ENCODE measurements around the gene KLK5.
"Not testable (repeated sequence)": the region's sequence is repeated elsewhere in the genome, so short reads cannot be mapped to it uniquely, and the experiment has no call there.

Gene KLK5, protein sequence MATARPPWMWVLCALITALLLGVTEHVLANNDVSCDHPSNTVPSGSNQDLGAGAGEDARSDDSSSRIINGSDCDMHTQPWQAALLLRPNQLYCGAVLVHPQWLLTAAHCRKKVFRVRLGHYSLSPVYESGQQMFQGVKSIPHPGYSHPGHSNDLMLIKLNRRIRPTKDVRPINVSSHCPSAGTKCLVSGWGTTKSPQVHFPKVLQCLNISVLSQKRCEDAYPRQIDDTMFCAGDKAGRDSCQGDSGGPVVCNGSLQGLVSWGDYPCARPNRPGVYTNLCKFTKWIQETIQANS

DNA sequence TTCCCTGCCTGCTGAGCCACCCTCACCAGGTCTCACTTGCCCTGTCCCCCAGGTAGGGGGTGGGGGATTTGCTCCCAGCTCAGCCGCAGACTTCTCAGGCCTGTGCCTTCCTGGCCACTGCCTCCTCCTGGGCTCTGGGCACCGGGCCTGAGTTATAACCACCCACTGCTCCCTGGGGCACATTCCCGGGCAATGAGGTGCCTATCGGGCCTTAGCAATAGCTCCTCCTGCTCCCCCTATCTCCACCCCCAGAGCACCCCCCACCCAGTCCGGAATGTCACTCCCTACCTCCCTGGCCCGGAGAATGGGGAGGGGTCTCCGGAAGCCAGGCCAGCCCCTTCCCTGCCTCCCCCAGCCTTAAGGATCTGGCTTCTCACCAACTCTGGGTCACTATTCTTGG is at the start of gene KLK5:
KLK5 (minus strand) TSS at position 129 of the 400 bp plus-strand sequence. CDS start 381 bp downstream, outside the sequence.
- TF ChIP-seq ZNF274 (IDR thresholded peaks at IDR 0.05; ENCODE audit: low read depth, low read length) = no peak
- H3K4me3 ChIP-seq (ENCODE audit: low read length) = no peak within 1 kb of the TSS

DNA sequence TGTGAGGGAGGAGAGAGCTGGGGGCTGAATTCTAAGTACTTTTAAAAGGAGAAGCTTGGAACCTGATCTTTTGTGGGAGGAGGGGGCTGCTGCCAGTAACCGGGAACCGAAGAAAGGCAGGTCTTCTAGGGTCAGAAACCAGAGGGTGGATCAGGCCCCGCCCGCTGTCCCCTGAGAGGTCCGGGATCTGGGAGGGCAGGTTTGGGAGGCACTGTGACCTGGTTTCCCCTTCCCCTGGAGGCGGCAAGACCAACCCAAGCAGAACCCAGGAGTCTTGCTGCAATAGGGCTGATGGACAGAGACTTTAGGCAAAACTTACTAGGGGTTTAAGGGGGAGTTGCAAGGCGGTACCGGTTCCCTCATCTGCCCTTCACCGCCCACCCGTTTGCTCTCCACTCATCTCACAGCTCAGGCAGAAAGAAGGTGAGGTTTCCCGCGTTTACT is 49.3 kb upstream of the KLK5 start:
- no peak for TF ChIP-seq ZNF274 (IDR thresholded peaks at IDR 0.05; ENCODE audit: low read depth, low read length)

DNA sequence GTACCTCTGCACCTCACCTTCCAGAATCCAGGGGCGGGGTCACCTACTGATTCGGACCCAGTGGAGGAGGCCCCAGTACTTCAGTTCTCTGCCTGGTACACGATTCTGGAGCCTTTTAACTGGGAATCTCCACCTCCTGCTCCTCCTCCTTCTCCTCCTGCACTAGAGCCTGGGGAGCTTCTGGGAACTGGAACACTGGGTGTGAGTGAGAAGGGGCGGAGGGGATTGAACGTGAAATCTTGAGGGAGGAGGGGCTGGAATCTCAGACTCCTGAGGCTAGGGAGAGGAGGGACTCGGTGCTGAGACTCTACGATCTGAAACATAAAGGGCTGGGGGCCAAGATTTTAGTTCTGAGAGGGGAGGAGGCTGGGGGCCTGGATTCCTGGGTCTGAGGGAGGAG is 48.7 kb upstream of the KLK5 start, which contains the start of gene KLK8:
KLK8 (minus strand) TSS at position 90 of the 400 bp plus-strand sequence. CDS start 437 bp downstream, outside the sequence.
- H3K4me3 ChIP-seq (ENCODE audit: low read length) = no peak within 1 kb of the TSS
- no peak for TF ChIP-seq ZNF274 (IDR thresholded peaks at IDR 0.05; ENCODE audit: low read depth, low read length)

More for the DNA sequence above, 49.3 kb upstream of the KLK5 start:
- no peak overlapping the region for H3K4me3 ChIP-seq (ENCODE audit: low read length)

DNA sequence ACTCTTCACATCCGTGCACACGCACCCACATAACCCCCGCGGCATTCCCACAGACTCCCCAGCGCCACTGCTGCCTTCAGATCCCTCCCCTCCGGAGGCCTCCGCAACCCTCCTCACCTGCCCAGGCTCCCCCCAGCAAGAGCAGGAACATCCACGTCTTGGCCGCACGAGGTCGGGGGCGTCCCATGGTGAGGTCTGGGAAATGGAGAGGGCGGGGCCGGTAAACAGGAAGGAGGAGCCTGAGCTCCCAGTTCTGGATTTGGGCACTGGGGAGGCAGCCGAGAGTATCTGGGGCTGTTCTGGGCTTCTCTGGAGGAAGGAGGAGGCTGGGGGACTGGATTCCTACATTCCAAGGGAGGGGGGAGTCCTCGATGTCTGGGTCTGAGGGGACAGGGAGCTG is 48.1 kb upstream of the KLK5 start:
- no peak for TF ChIP-seq ZNF274 (IDR thresholded peaks at IDR 0.05; ENCODE audit: low read depth, low read length)
- no peak overlapping the region for H3K4me3 ChIP-seq (ENCODE audit: low read length)

DNA sequence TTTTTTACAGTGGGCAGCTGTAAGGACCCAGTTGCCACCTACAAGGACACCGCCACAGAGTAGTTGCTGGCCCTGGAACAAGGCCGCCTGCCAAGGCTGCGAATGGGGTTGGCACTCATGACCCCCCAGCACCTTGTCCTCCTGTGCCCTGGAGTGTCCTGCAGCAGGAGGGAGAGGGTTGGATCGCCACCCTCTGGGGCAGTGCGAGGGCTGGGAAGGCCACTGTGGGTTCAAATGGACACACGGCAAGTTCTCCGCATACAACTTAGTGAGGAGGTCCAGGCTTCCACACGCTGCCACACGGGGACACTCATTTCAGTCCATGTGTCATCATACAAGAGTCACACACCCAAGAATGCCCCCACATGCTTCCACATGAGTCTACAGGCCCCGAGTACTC is 47.6 kb upstream of the KLK5 start:
- no peak for TF ChIP-seq ZNF274 (IDR thresholded peaks at IDR 0.05; ENCODE audit: low read depth, low read length)
- no peak overlapping the region for H3K4me3 ChIP-seq (ENCODE audit: low read length)

DNA sequence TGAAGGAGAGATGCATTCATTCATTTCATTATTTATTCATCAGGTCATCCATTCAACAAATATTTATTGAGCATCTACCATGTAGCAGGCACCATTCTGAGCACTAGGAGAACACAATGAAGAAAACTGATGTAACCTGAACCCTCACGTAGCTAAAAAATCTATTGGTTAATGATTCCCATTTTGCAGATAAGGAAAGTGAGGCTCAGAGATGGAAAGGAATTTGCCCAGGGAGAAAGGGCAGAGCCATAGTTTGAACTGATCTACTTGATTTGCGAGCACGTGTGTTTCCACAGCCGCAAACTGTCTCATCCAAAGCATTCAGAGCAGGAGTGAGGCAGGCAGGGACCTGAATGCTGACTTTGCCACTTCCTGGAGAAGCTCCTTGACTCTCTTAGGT is 45.8 kb upstream of the KLK5 start:
- TF ChIP-seq ZNF274 (IDR thresholded peaks at IDR 0.05; ENCODE audit: low read depth, low read length) = no peak
- H3K4me3 ChIP-seq (ENCODE audit: low read length) = no peak overlapping the region

DNA sequence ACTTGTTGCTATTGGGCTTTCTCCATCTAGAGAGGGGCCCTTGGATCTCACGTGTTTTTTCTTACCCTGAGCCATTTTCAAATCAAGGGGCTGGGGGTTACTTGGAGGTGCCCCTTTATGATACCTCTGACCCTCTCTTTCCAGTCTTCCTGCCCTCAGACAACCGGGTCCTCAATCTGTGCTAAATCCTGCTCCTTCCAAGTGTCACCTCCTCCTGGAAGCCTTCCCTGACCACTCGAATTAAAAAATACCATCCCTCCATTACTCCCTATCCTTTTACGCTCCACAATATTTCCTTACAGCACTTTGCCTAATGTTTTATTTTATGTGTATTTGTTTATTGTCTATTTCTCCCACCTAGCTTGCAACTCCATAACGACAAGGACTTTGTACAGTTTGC is 45.2 kb upstream of the KLK5 start:
- TF ChIP-seq ZNF274 (IDR thresholded peaks at IDR 0.05; ENCODE audit: low read depth, low read length) = no peak
- H3K4me3 ChIP-seq (ENCODE audit: low read length) = no peak overlapping the region

DNA sequence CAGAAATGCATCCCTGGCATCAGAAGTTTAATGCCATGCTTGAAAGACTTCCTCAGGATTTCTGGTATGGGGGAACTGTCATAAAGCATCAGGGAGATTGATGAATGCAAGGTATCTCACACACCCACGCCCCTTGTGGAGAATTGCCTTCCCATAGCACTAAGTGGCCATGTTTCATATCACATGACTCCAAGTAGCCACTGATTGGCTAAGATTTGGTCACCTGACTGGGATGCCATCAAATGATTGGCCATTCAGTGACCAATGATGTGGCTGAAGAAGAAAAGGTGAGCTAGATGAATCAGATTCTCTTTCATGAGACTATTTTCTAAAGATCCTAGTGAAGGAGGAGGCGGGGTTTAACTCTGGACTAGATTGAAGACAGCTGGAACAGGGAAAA is 41.3 kb upstream of the KLK5 start:
- no peak overlapping the region for H3K4me3 ChIP-seq (ENCODE audit: low read length)

DNA sequence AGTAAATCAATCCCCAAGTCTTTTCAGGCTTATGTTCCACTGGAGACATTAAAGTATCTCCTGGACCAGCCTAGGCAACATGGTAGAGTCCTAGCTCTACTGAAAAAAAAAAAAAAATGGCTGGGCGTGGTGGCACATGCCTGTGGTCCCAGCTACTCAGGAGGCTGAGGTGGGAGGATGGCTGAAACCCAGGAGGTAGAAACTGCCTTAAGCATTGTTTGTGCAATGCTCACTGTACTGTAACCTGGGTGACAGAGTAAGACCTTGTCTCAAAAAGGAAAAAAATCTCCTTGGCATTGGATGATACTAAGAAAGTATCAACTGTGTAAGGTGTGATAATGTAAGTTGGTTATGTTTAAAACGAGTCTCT is 39.8 kb upstream of the KLK5 start:
- no peak for TF ChIP-seq ZNF274 (IDR thresholded peaks at IDR 0.05; ENCODE audit: low read depth, low read length)

More for the DNA sequence above, 41.3 kb upstream of the KLK5 start:
- no peak for TF ChIP-seq ZNF274 (IDR thresholded peaks at IDR 0.05; ENCODE audit: low read depth, low read length)

DNA sequence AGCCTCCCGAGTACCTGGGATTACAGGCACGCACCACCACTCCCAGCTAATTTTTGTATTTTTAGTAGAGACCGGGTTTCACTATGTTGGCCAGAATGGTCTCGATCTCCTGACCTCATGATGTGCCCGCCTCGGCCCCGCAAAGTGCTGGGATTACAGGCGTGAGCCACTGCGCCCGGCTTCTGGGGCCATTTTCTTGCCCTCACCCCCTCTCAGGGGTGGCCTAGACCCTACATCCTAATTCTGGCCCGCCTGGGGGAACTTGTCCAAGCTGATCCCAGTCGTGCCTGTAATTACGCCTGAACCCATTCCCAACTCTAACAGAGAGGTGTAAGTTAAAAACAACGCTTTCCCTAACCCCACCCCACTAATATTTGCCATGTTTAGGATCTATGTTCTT is 31.6 kb upstream of the KLK5 start:
- not testable (repeated sequence) for H3K4me3 ChIP-seq (ENCODE audit: low read length)

More for the DNA sequence above, 39.8 kb upstream of the KLK5 start:
- no peak overlapping the region for H3K4me3 ChIP-seq (ENCODE audit: low read length)

DNA sequence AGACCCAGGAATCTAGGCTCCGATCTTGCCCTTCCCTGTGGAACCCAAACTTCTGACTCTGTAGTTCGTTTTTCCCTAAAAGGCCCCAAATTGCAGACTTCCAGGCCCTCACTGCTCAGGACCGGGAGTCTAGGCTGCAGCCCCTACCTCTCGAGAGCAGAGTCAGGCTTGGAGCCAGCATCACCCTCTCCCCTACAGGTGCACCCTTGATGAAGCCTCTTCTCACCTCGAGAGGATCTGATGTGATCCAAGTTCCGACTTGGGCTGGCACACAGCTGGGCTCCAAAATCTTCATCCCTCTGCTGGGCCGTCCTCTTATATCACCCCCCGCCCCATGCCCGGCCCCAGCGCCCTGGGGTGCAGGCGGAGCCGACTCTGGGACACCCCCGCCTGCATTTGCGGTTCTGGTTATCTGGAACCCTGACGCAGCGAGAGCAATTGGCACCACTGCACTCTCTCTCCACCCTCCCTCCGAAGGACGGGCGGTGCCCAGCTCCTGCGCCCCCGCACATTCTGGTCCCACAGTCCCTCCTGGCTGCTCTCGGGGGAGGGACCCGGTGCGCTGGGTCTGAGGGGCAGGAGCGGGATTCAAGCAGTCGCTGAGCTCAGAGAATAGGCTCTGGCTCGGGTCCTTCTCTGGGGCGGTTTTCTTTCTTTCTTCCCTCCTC is 30.9 kb upstream of the KLK5 start, which contains the start of gene KLK7:
KLK7 (minus strand) TSS at position 293 of the 668 bp plus-strand sequence. CDS start 1,518 bp downstream, outside the sequence.
- H3K4me3 ChIP-seq (ENCODE audit: low read length) = no peak within 1 kb of the TSS
- TF ChIP-seq ZNF274 (IDR thresholded peaks at IDR 0.05; ENCODE audit: low read depth, low read length) = no peak

DNA sequence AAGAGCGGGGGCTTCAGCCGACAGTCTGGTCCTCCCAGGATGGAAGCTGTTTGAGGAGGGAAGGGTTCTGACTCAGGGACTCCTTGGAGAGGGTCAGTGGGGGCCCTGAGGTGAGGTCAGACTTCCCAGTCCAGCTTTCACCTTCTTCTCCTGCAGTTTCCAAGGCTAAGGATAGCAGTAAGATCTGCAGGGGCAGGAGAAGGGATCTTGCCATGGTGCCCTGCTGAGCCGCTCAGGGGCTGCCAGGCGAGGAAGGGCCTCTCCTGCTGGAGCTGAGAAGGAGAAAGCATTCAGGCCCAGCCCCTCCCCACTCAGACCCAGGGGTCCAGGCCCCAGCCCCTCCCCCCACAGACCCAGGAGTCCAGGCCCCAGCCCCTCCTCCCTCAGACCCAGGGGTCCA is 29.3 kb upstream of the KLK5 start:
- no peak for TF ChIP-seq ZNF274 (IDR thresholded peaks at IDR 0.05; ENCODE audit: low read depth, low read length)
- no peak overlapping the region for H3K4me3 ChIP-seq (ENCODE audit: low read length)

DNA sequence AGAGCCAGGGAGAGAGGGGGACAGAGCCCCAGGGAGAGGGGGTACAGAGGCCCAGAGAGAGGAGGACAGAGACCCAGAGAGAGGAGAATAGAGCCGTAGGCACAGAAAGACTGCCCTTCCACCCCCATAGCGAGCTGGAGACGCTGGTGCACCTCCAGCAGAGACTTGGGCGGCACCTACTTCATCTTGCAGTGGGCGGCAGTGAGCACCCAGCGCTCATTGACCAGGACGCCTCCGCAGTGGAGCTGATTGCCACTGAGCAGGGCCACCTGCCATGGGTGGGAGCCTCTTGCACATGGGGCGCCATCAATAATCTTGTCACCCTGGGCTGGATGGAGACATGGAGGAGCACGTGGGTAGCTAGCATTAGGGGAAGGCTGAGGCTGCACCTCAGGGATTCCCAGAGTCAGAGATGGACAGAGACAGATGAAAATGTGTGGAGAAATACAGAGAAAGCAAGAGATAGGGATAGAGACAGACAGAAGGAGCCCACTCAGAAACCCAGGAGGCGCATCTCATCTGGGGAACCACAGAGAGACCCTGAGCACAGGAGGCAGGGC is 28.8 kb upstream of the KLK5 start:
- no peak for TF ChIP-seq ZNF274 (IDR thresholded peaks at IDR 0.05; ENCODE audit: low read depth, low read length)
- H3K4me3 ChIP-seq (ENCODE audit: low read length) = no peak overlapping the region

DNA sequence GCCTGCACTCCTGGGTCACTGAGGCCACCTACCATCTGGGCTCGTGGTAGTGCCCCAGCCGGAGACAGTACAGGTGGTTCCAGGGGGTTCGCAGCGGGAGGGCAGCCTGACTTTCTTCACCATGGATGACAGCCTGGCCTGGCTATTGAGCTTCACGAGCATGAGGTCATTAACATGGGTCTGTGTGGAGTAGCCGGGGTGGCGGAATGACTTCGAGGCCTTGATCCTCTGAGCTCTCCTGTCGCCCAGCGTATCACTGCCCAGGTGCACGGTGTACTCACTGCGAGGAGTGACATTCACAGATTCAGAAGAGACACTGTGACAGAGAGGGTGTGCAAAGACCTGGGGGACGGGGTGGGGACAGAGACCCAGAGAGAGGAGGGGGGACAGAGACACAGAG is 27.4 kb upstream of the KLK5 start:
- TF ChIP-seq ZNF274 (IDR thresholded peaks at IDR 0.05; ENCODE audit: low read depth, low read length) = no peak
- no peak overlapping the region for H3K4me3 ChIP-seq (ENCODE audit: low read length)

DNA sequence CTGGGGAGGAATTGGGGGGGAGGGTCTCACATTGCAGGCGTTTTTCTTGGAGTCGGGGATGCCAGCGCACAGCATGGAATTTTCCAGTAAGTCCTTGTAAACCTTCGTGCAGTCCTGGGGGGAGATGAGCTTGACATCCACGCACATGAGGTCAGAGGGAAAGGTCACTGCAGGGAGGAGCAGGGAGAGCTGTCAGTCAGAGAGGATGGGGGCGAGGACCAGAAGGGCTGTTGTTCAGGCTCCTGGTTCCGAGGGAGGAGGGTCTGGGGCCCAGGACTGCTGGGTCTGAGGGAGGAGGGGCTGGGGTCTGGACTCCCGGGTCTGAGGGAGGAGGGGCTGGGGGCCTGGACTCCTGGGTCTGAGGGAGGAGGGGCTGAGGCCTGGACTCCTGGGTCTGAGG is 26.9 kb upstream of the KLK5 start:
- no peak for TF ChIP-seq ZNF274 (IDR thresholded peaks at IDR 0.05; ENCODE audit: low read depth, low read length)
- H3K4me3 ChIP-seq (ENCODE audit: low read length) = no peak overlapping the region

Data from GM08714 (cell line).